ENCODE data around the gene MAML1. TPM values are rescaled to one million over a fixed set of nuclear protein-coding genes. Genes with fewer than 3 reads are reported as not detected.

The MAML1 gene
- total RNA-seq, 1 experiment from 2014 or later = 14.2 TPM

Other genes starting within 250 kb of the MAML1 start
- 53.0 and 65.4 TPM in 2 replicates for gene RUFY1, start 182.3 kb upstream of the MAML1 start, total RNA-seq (2014; rRNA removed; shearing (Covaris generic))
- 55.8 and 108 TPM in 2 replicates for gene HNRNPH1, start 109.2 kb upstream of the MAML1 start, total RNA-seq (2014; rRNA removed; shearing (Covaris generic))
- not detected in 2 replicates for gene CBY3, start 51.8 kb upstream of the MAML1 start, total RNA-seq (2014; rRNA removed; shearing (Covaris generic))
- gene CANX, start 33.9 kb upstream of the MAML1 start, total RNA-seq (2014; rRNA removed; shearing (Covaris generic)) = 281 and 477 TPM in 2 replicates
- gene LTC4S, start 61.2 kb downstream of the MAML1 start, total RNA-seq (2014; rRNA removed; shearing (Covaris generic)) = 7.1 and 9.4 TPM in 2 replicates
- 122 and 128 TPM in 2 replicates for gene MGAT4B, start 74.0 kb downstream of the MAML1 start, total RNA-seq (2014; rRNA removed; shearing (Covaris generic))
- 139 and 150 TPM in 2 replicates for gene SQSTM1, start 88.1 kb downstream of the MAML1 start, total RNA-seq (2014; rRNA removed; shearing (Covaris generic))
- 22.0 and 38.5 TPM in 2 replicates for gene MRNIP, start 126.0 kb downstream of the MAML1 start, total RNA-seq (2014; rRNA removed; shearing (Covaris generic))
- 47.4 and 58.0 TPM in 2 replicates for gene TBC1D9B, start 175.1 kb downstream of the MAML1 start, total RNA-seq (2014; rRNA removed; shearing (Covaris generic))

Data from G401 (cell line).